Hepatocyte (in vitro differentiated cells): ENCODE results near the gene METAP1.

Experiments
- CTCF ChIP-seq: fragments of 200-600 bp; sonication (generic); IDR thresholded peaks from 2 replicates; pipeline ENCODE4 v1.5.1; 2016; ENCODE audit warnings: antibody characterized with exemption, mild to moderate bottlenecking; ENCODE audit not compliant: poor library complexity
- EZH2 ChIP-seq: fragments of 200-600 bp; sonication (generic); IDR thresholded peaks from 2 replicates; pipeline ENCODE4 v1.6.1; 2016; ENCODE audit warnings: antibody characterized with exemption, mild to moderate bottlenecking, borderline replicate concordance
- EZH2phosphoT487 ChIP-seq: fragments of 200-600 bp; sonication (generic); IDR thresholded peaks from one replicate; pipeline ENCODE4 v1.6.1; 2018; ENCODE audit warnings: antibody characterized with exemption, mild to moderate bottlenecking, low read depth, moderate library complexity; ENCODE audit not compliant: unreplicated experiment, severe bottlenecking

- TF ChIP-seq CTCF, result no peak
- TF ChIP-seq EZH2phosphoT487, result no peak
- no peak for TF ChIP-seq EZH2
These were observed 29.2 kb downstream of the METAP1 start for GRCh38 chr4:99024481-99025275.
